SU-DHL-6 (cell line): Measurements from ENCODE around the gene PGBD2.

Experiments
- H2AFZ ChIP-seq: fragments of 200-600 bp; sonication (generic); 2 replicates; pipeline ENCODE4 v1.6.1; 2014; ENCODE audit warnings: low read depth, mild to moderate bottlenecking, moderate library complexity, mixed read lengths, antibody characterized with exemption, low read length; ENCODE audit not compliant: severe bottlenecking
- H3F3A ChIP-seq: fragments of 200-600 bp; shearing (Covaris generic); 2 replicates; pipeline ENCODE4 v1.6.0; 2016; ENCODE audit warnings: antibody characterized with exemption, mild to moderate bottlenecking; ENCODE audit not compliant: insufficient read depth
- H3K27ac ChIP-seq: fragments of 200-600 bp; sonication (generic); 2 replicates; pipeline ENCODE4 v1.5.1; 2016; ENCODE audit warnings: low read depth, mild to moderate bottlenecking, low read length, moderate library complexity, mixed read lengths
- H3K27me3 ChIP-seq: fragments of 200-600 bp; sonication (generic), shearing (Covaris generic); 2 replicates; pipeline ENCODE4 v1.6.0; 2014; ENCODE audit warnings: mild to moderate bottlenecking, low read length
- H3K36me3 ChIP-seq: fragments of 200-600 bp; sonication (generic); 2 replicates; pipeline ENCODE4 v1.6.1; 2014; ENCODE audit warnings: mild to moderate bottlenecking, low read length, mixed read lengths
- H3K4me2 ChIP-seq: fragments of 300-600, 200-600 bp; shearing (Covaris generic), sonication (generic); 2 replicates; pipeline ENCODE4 v1.6.0; 2014; ENCODE audit warnings: low read length, low read depth, mild to moderate bottlenecking; ENCODE audit not compliant: poor library complexity, severe bottlenecking
- H3K4me3 ChIP-seq: fragments of 200-600 bp; sonication (generic); 2 replicates; pipeline ENCODE4 v1.5.1; 2014; ENCODE audit warnings: antibody characterized with exemption, low read length, mild to moderate bottlenecking, mixed read lengths; ENCODE audit not compliant: insufficient read depth, poor library complexity, severe bottlenecking
- H3K79me2 ChIP-seq: fragments of 200-600 bp; sonication (generic); 2 replicates; pipeline ENCODE4 v1.6.1; 2014; ENCODE audit warnings: mild to moderate bottlenecking, low read length, moderate library complexity; ENCODE audit not compliant: insufficient read depth
- H3K9ac ChIP-seq: fragments of 200-600 bp; sonication (generic); 2 replicates; pipeline ENCODE4 v1.7.0; 2014; ENCODE audit warnings: mild to moderate bottlenecking, low read length
- H3K9me2 ChIP-seq: fragments of 200-600 bp; sonication (generic); replicated peaks from 2 replicates; pipeline ENCODE4 v1.6.1; 2014; ENCODE audit warnings: low read length; ENCODE audit not compliant: insufficient read depth
- H3K9me3 ChIP-seq: fragments of 200-600 bp; sonication (generic); 2 replicates; pipeline ENCODE4 v1.6.1; 2014; ENCODE audit warnings: low read length, mixed read lengths; ENCODE audit not compliant: insufficient read depth
- H4K20me1 ChIP-seq: fragments of 200-600 bp; sonication (generic); 2 replicates; pipeline ENCODE4 v1.6.1; 2014; ENCODE audit warnings: low read depth, mild to moderate bottlenecking, antibody characterized with exemption, low read length, moderate library complexity, mixed read lengths
- EZH2phosphoT487 ChIP-seq: fragments of 200-600 bp; sonication (generic), shearing (Covaris generic); conservative IDR thresholded peaks from 2 replicates; pipeline ENCODE4 v1.6.1; 2018; ENCODE audit warnings: mild to moderate bottlenecking, antibody characterized with exemption, low read length, moderate library complexity, mixed read lengths
- TF ChIP-seq, protein P1 (sequence below): fragments of 200-600 bp; sonication (generic); IDR thresholded peaks from one replicate; pipeline ENCODE4 v1.5.1; 2017; ENCODE audit warnings: antibody characterized with exemption, mild to moderate bottlenecking, low read length, moderate library complexity; ENCODE audit not compliant: insufficient read depth, poor library complexity, severe bottlenecking

Gene PGBD2

DNA sequence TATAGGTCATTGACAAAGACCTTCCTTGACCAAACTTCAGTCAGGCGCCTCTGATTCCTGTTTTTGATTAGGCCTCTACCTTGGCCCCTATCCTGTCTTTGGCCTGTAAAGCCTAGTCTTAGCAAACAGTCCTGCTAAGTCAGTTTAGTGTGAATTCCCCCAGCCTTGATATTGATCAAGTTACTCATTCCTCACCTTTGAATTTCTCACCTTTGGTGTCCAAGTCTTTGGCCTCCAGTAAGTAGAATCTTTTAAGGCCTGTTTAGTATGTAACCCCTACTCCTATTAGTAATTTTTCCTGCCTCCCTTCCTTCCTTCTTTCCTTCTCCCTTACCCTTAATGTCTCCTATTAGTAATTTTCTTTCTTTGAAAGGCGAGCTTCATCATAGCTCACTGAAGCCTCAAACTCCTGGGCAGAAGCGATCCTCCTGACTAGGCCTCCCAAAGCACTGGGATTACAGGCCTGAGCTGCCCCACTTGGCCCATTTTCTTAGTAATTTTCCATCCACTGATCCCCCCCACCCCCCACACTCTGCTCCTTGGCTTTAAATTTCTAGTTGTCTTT lies 34.1 kb upstream of the PGBD2 start:
- no peaks in the 10 kb centered on the region for H3K79me2 ChIP-seq
- H3K9me3 ChIP-seq: no peaks in the 10 kb centered on the region
- no peak overlapping the region for H2AFZ ChIP-seq
- no peak for TF ChIP-seq EZH2phosphoT487
- TF ChIP-seq, protein P1, sequence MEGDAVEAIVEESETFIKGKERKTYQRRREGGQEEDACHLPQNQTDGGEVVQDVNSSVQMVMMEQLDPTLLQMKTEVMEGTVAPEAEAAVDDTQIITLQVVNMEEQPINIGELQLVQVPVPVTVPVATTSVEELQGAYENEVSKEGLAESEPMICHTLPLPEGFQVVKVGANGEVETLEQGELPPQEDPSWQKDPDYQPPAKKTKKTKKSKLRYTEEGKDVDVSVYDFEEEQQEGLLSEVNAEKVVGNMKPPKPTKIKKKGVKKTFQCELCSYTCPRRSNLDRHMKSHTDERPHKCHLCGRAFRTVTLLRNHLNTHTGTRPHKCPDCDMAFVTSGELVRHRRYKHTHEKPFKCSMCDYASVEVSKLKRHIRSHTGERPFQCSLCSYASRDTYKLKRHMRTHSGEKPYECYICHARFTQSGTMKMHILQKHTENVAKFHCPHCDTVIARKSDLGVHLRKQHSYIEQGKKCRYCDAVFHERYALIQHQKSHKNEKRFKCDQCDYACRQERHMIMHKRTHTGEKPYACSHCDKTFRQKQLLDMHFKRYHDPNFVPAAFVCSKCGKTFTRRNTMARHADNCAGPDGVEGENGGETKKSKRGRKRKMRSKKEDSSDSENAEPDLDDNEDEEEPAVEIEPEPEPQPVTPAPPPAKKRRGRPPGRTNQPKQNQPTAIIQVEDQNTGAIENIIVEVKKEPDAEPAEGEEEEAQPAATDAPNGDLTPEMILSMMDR: no peak
- no peak overlapping the region for H3K27ac ChIP-seq
- H3K4me2 ChIP-seq: no peak overlapping the region
- H3K4me3 ChIP-seq: no peak overlapping the region
- no peaks in the 10 kb centered on the region for H3K9me2 ChIP-seq
- no peaks in the 10 kb centered on the region for H3K36me3 ChIP-seq
- no peaks in the 10 kb centered on the region for H4K20me1 ChIP-seq
- no peaks in the 10 kb centered on the region for H3K27me3 ChIP-seq
- H3K9ac ChIP-seq: no peak overlapping the region
- H3F3A ChIP-seq: peaks cover 9% of the 10 kb centered on the region

DNA sequence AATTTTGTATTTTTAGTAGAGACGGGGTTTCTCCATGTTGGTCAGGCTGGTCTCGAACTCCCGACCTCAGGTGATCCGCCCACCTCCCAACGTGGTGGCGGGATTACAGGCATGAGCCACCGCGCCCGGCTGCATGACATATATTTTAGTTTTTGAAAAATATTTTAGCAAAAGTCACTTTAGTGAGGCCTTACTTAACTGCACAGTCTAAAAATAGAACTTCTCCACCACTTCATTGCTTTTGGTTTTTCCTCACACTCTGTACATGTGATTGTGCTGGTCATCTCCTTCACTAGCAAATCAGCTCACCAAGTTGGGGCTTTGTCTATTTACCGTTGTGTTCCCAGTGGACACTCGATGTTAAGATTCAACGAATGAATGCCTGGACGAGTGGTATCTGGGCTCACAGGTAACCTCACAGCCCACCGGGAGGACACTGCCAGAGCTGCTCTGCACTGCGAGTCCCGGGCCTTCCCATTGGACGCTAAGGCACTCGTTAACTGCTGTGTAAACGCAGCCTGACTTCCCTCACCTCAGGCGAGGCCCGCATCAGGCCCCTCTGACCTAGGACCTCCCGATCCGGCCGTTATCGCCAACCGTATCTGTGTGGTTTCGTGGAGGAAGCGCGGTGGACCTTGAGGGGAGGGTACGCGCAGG lies 33.2 kb upstream of the PGBD2 start:
- Histone ChIP-seq H3K36me3 (no peaks in the 10 kb centered on the region), H3K79me2 (no peaks in the 10 kb centered on the region), H3K9ac (peak overlapping the region; percentile 57), H3F3A (peaks cover 9% of the 10 kb centered on the region), H4K20me1 (no peaks in the 10 kb centered on the region), H3K27ac (no peak overlapping the region), H2AFZ (peak overlapping the region; percentile 84), H3K4me2 (peak overlapping the region; percentile 54), H3K9me3 (no peaks in the 10 kb centered on the region), H3K27me3 (no peaks in the 10 kb centered on the region), H3K9me2 (no peaks in the 10 kb centered on the region), H3K4me3 (peak overlapping the region; percentile 65)
- no peak for TF ChIP-seq EZH2phosphoT487
- TF ChIP-seq, protein P1: no peak

DNA sequence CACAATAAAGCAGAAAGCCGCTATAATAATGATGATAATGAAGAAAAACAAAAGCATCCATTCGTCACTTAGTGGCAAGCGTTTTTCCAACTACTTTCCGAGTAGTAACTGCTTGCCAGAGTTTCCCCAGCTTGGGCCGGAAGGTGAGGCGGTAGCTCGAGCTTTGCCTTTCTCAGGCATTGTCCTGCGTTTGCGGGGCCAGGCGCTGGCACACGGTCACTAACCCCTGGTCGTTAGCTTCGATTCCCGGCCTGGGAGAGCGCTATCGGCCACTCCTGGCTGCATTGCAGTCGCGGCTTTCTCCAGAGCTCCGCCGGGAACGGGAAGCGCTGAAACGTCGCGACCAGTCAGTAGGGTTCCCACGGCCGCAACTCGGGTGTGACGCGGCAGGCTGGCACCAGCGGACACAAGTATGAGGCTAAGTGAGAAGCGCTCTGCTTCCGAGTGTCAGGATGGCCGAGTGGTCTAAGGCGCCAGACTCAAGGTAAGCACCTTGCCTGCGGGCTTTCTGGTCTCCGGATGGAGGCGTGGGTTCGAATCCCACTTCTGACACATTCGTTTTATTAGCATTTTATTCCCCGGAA lies 32.5 kb upstream of the PGBD2 start:
- H2AFZ ChIP-seq: peak overlapping the region; percentile 84
- H3K9me3 ChIP-seq: no peaks in the 10 kb centered on the region
- peak overlapping the region; percentile 57 for H3K9ac ChIP-seq
- peaks cover 9% of the 10 kb centered on the region for H3F3A ChIP-seq
- no peaks in the 10 kb centered on the region for H3K9me2 ChIP-seq
- TF ChIP-seq, protein P1: no peak
- no peak for TF ChIP-seq EZH2phosphoT487
- H3K79me2 ChIP-seq: no peaks in the 10 kb centered on the region
- peak overlapping the region; percentile 54 for H3K4me2 ChIP-seq
- H3K27ac ChIP-seq: no peak overlapping the region
- no peaks in the 10 kb centered on the region for H4K20me1 ChIP-seq
- no peaks in the 10 kb centered on the region for H3K36me3 ChIP-seq
- H3K27me3 ChIP-seq: no peaks in the 10 kb centered on the region
- peak overlapping the region; percentile 65 for H3K4me3 ChIP-seq
